H1 (cell line): ENCODE results near the gene ITGA3. TPM values are rescaled to one million over a fixed set of nuclear protein-coding genes. Genes with fewer than 3 reads are reported as not detected.

Experiments
- BACH1 ChIP-seq: IDR thresholded peaks from 2 replicates; pipeline ENCODE4 v1.6.1; 2012; ENCODE audit warnings: low read length, improper control_type of control experiment
- GABPA ChIP-seq: IDR thresholded peaks from 2 replicates; pipeline ENCODE4 v1.6.1; 2011; ENCODE audit warnings: mild to moderate bottlenecking, low read length, moderate library complexity, borderline replicate concordance; ENCODE audit not compliant: insufficient read depth
- RXRA ChIP-seq: IDR thresholded peaks from 2 replicates; pipeline ENCODE4 v1.6.1; 2011; ENCODE audit warnings: low read depth, mild to moderate bottlenecking, low read length, moderate library complexity; ENCODE audit not compliant: insufficient read depth
- SRF ChIP-seq: IDR thresholded peaks from 2 replicates; pipeline ENCODE4 v1.6.1; 2011; ENCODE audit warnings: mild to moderate bottlenecking, low read depth, low read length, moderate library complexity
- TCF12 ChIP-seq: IDR thresholded peaks from 2 replicates; pipeline ENCODE4 v1.6.1; 2011; ENCODE audit warnings: low read depth, mild to moderate bottlenecking, low read length
- polyA plus RNA-seq, 7 experiments: library from polyadenylated mRNA; depleted of rRNA in 3 of 7; stranded (reverse) in 5 of 7; unstranded in 2 of 7; fragments of >200 nt in 5 of 7; fragments of 200-250 nt in 2 of 7; gene quantifications; 1 replicate in 5 of 7; 2 replicates in 1 of 7; 4 replicates in 1 of 7; pipeline versions ENCODE4 v1.2.1 to v1.2.3, GENCODE V29; 2011 to 2013; ENCODE audit warnings: missing spikeins in 2 of 7, mixed read lengths in 2 of 7
- total RNA-seq: library from RNA; stranded (reverse); fragmentation: NEBNext Ultra II Directional; extraction: Animal tissue kit (Norgen Biotek cat#: 25700); gene quantifications from 2 replicates; pipeline ENCODE4 v1.2.1, GENCODE V29; 2021
- TF ChIP-seq, protein P1 (sequence below): IDR thresholded peaks from 2 replicates; pipeline ENCODE4 v1.6.1; 2012; ENCODE audit warnings: low read length, inconsistent platforms

Gene ITGA3
- total and polyA plus RNA-seq, 2 of the 8 experiments (the other 6 are each of a cell fraction or from before 2014, with no cell fraction given): 24.0 to 24.2 TPM

DNA sequence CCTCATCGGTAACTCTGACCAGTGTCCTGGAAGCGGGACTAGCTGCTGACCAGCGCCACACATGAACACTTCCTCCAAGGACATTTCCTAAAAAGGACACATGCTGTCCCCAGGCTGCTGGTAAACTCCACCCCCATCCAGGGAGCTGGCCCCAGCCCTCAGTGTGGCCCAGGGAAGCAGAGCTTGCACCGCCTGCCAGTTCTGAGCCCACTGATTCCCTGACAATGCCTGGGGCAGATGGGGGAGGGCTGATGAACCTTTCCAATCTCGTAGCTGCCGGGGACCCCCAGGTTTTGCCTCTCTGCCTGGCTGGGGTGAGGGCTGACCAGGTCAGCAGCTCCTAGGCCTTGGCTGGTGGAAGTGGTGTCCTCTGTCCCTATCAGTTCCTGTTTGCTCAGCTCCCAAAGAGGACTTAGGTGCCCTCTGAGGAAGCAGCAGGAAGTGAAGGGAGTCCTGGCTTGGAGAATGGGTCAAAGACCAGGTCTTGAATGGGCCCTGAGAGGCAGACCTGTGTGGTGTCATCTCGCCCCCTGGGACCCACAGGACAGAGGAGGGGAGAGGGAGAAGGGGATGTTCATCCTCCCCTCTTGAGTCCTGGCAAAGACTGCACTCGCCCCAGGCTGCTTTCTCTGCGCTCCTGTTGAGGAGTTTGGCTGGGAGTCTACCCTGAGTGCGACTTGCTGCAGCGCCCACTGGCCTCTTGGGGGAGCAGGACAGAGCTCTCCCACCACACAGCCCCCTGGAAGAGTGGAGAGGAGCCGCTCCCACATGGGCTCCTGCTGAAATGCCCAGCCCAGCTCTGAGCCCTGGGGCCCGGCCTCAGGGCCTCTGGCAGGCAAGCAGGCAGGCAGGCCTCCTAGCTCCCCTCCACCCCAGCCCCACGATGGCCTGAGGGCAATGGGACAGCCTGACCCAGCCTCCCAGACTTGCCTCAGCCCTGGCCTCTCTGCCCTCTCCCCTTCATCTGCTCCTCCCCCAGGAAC lies 56.1 kb downstream of the ITGA3 start (continued):
- TF ChIP-seq, protein P1, sequence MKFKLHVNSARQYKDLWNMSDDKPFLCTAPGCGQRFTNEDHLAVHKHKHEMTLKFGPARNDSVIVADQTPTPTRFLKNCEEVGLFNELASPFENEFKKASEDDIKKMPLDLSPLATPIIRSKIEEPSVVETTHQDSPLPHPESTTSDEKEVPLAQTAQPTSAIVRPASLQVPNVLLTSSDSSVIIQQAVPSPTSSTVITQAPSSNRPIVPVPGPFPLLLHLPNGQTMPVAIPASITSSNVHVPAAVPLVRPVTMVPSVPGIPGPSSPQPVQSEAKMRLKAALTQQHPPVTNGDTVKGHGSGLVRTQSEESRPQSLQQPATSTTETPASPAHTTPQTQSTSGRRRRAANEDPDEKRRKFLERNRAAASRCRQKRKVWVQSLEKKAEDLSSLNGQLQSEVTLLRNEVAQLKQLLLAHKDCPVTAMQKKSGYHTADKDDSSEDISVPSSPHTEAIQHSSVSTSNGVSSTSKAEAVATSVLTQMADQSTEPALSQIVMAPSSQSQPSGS: no peak
- TF ChIP-seq GABPA (no peak), RXRA (no peak), SRF (peak; percentile 53; the same call in 1 of the 2 replicates), BACH1 (no peak), TCF12 (no peak)
